OCI-LY7 (cell line): ENCODE measurements around the gene SLC12A3. TPM values are rescaled to one million over a fixed set of nuclear protein-coding genes. Genes with fewer than 3 reads are reported as not detected.
"Not testable (repeated sequence)": the region's sequence is repeated elsewhere in the genome, so short reads cannot be mapped to it uniquely, and the experiment has no call there.

Source experiments
- BruUV-seq: library from RNA; stranded (reverse); fragments of 400-500 nt; replicated peaks from 2 replicates; lab custom pipeline; 2021; lab: Mats Ljungman, UMichigan
- CTCF ChIA-PET: fragments of 300-600 bp; sonication (Branson Sonifier 250); formaldehyde crosslinking; loops from one replicate; lab custom pipeline; 2022; ENCODE audit warnings: antibody characterized with exemption; ENCODE audit not compliant: unreplicated experiment; lab: Charles Lee
- POLR2A ChIA-PET: fragments of 300-600 bp; sonication (Branson Sonifier 250); formaldehyde crosslinking; loops from one replicate; lab custom pipeline; 2022; ENCODE audit warnings: antibody characterized with exemption; lab: Charles Lee
- DNase-seq: peaks from one replicate; pipeline ENCODE4 v3.0.0-alpha.2; 2015; ENCODE audit warnings: low spot score
- H2AFZ ChIP-seq: fragments of 200-600 bp; sonication (generic), shearing (Covaris generic); 2 replicates; pipeline ENCODE4 v1.6.1; 2014; ENCODE audit warnings: mild to moderate bottlenecking, antibody characterized with exemption, low read length, moderate library complexity
- H3K27ac ChIP-seq: fragments of 200-600 bp; sonication (generic); 2 replicates; pipeline ENCODE4 v1.5.1; 2014; ENCODE audit warnings: mixed run types, low read depth, mild to moderate bottlenecking, moderate library complexity, low read length, inconsistent platforms; ENCODE audit not compliant: poor library complexity, severe bottlenecking
- H3K36me3 ChIP-seq: fragments of 200-600 bp; sonication (generic); 2 replicates; pipeline ENCODE4 v1.6.1; 2014; ENCODE audit warnings: mild to moderate bottlenecking, antibody characterized with exemption, low read length, moderate library complexity, mixed read lengths; ENCODE audit not compliant: insufficient read depth
- H3K4me1 ChIP-seq: fragments of 200-600 bp; sonication (generic); 2 replicates; pipeline ENCODE4 v1.5.1; 2014; ENCODE audit warnings: mild to moderate bottlenecking, low read length; ENCODE audit not compliant: insufficient read depth, poor library complexity, severe bottlenecking
- H3K4me2 ChIP-seq: fragments of 200-600 bp; sonication (generic); 2 replicates; pipeline ENCODE4 v1.6.1; 2014; ENCODE audit warnings: mild to moderate bottlenecking, low read length
- H3K4me3 ChIP-seq: fragments of 200-600 bp; sonication (generic); 2 replicates; pipeline ENCODE4 v1.5.1; 2014; ENCODE audit warnings: mild to moderate bottlenecking, low read depth, low read length; ENCODE audit not compliant: poor library complexity, severe bottlenecking
- H3K79me2 ChIP-seq: fragments of 200-600 bp; sonication (generic); 2 replicates; pipeline ENCODE4 v1.6.1; 2016; ENCODE audit warnings: low read depth, mild to moderate bottlenecking, low read length, moderate library complexity, mixed read lengths; ENCODE audit not compliant: insufficient read depth
- H3K9me2 ChIP-seq: fragments of 200-600 bp; sonication (generic); 2 replicates; pipeline ENCODE4 v1.6.1; 2016; ENCODE audit warnings: mild to moderate bottlenecking, low read length, mixed read lengths; ENCODE audit not compliant: insufficient read depth
- H3K9me3 ChIP-seq: fragments of 200-600 bp; sonication (generic); 2 replicates; pipeline ENCODE4 v1.6.1; 2014; ENCODE audit warnings: mild to moderate bottlenecking, mixed run types, low read length, mixed read lengths
- H4K20me1 ChIP-seq: fragments of 200-600 bp; sonication (generic); 2 replicates; pipeline ENCODE4 v1.6.1; 2014; ENCODE audit warnings: mild to moderate bottlenecking, antibody characterized with exemption, low read length, moderate library complexity, mixed read lengths; ENCODE audit not compliant: insufficient read depth
- CTCF ChIP-seq: fragments of 200-600 bp; sonication (generic); conservative IDR thresholded peaks from 2 replicates; pipeline ENCODE4 v1.5.1; 2014; ENCODE audit warnings: mild to moderate bottlenecking, antibody characterized with exemption, low read length, moderate library complexity, mixed read lengths
- EZH2phosphoT487 ChIP-seq: fragments of 200-600 bp; sonication (generic); IDR thresholded peaks from 2 replicates; pipeline ENCODE4 v1.6.1; 2018; ENCODE audit warnings: low read depth, borderline replicate concordance, mild to moderate bottlenecking, mixed run types, antibody characterized with exemption, low read length, moderate library complexity, mixed read lengths
- intact Hi-C: fragments of 100-400 bp; cut with micrococcal nuclease; formaldehyde crosslinking; loops from one replicate; pipeline ENCODE4 v1.10.0; 2022; ENCODE audit not compliant: unreplicated experiment
- total RNA-seq, 2 experiments: library from RNA; depleted of rRNA in 1 of 2; stranded (reverse); fragments of >200 nt in 1 of 2; shearing (Covaris generic) in 1 of 2; gene quantifications; 2 replicates each; pipeline ENCODE4 v1.2.3, GENCODE V29; 2014 to 2022

Gene SLC12A3
- total RNA-seq, 2 experiments from 2014 or later: 0.25 to 0.88 TPM

DNA sequence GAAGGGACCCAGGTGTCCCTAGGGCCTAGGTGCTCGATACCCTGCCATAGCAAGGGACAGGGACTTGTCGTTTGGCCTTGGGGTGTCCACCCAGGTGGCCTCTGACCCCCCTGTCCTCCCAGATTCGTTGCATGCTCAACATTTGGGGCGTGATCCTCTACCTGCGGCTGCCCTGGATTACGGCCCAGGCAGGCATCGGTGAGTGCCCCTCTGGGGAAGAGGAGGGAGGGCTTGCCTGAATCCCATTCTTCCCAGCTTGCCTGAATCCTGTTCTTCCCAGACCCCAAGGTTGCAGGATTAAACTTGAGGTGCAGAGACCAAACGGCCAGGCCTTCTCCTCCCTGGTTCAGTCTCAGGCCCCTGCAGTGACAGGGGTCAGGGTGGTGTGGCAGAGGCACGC, 3.2 kb downstream of the SLC12A3 start:
- H3K9me2 ChIP-seq: no peaks in the 10 kb centered on the region
- H3K27ac ChIP-seq: no peak overlapping the region
- CTCF ChIA-PET: interaction anchor here (0.7 to 1.7 kb wide), 9 partner anchors 11 to 105 kb away, joined by 3 to 12 read pairs (median 3); partner anchors contain the start of gene HERPUD1
- H3K79me2 ChIP-seq: no peaks in the 10 kb centered on the region
- no peaks in the 10 kb centered on the region for H4K20me1 ChIP-seq
- H3K36me3 ChIP-seq: no peaks in the 10 kb centered on the region
- H3K9me3 ChIP-seq: no peaks in the 10 kb centered on the region
- intact Hi-C loops: no loop called here
- TF ChIP-seq CTCF (no peak), EZH2phosphoT487 (no peak)
- no peak overlapping the region for H3K4me3 ChIP-seq
- no TSS peak for BruUV-seq
- no peak overlapping the region for H2AFZ ChIP-seq
- peaks cover 34% of the 10 kb centered on the region for H3K4me1 ChIP-seq
- no peak for DNase-seq
- no peak overlapping the region for H3K4me2 ChIP-seq
- POLR2A ChIA-PET: interaction anchor here (0.6 to 3.9 kb wide), 7 partner anchors 12 to 84 kb away, joined by 3 to 20 read pairs (median 3); no protein-coding TSS in a partner anchor

DNA sequence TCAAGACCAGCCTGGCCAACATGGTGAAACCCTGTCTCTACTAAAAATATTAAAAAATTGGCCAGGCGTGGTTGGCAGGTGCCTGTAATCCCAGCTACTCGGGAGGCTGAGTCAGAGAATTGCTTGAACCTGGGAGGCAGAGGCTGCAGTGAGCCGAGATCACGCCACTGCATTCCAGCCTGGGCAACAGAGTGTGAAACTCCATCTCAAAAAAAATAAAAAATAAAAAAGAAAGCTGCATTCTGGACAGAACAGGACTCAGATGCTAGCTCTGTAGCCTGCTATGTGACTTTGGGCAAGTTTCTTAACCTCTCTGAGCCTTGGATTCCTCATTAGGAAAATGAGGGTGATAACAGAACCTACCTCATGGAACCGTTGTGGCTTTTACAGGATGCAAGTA, 3.8 kb downstream of the SLC12A3 start:
- DNase-seq, H2AFZ ChIP-seq, H3K9me3 ChIP-seq, H4K20me1 ChIP-seq, H3K9me2 ChIP-seq, H3K4me3 ChIP-seq, H3K27ac ChIP-seq, intact Hi-C loops, BruUV-seq, H3K79me2 ChIP-seq, H3K4me2 ChIP-seq, H3K36me3 ChIP-seq: not testable (repeated sequence)
- POLR2A ChIA-PET: interaction anchor here (0.6 to 3.9 kb wide), 7 partner anchors 11 to 135 kb away, joined by 3 to 20 read pairs (median 3); no protein-coding TSS in a partner anchor
- H3K4me1 ChIP-seq: peaks cover 33% of the 10 kb centered on the region
- CTCF ChIA-PET: interaction anchor here (1.1 to 1.7 kb wide), 4 partner anchors 8 to 83 kb away, joined by 4 to 12 read pairs (median 5); partner anchors contain the start of gene HERPUD1

DNA sequence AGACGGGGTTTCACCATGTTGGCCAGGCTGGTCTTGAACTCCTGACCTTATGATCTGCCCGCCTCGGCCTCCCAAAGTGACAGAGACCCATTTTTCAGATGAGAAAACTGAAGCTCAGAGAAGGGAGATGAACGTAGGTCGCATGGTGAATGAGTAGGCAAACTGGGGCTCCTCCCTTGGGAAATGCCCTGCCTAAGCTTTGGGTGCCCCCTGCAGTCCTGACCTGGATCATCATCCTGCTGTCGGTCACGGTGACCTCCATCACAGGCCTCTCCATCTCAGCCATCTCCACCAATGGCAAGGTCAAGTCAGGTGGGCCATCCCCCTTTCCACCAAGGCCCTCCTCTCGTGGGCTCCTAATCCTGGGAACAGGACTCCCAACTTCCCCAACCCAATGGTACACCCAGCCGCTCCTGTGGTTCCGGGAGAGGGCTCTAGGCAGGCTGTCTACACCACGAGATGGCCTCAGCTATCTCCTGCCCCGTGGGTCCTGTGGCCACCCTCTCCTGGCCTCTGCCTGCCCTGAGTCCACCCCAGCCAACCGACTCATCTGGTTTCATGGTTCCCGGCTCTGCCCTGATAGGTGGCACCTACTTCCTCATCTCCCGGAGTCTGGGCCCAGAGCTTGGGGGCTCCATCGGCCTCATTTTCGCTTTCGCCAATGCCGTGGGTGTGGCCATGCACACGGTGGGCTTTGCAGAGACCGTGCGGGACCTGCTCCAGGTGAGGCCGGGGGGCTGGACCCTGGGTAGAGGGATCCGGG, 4.7 kb downstream of the SLC12A3 start:
- DNase-seq: peak; percentile 74
- intact Hi-C loops: no loop called here
- no peaks in the 10 kb centered on the region for H3K9me2 ChIP-seq

More for the DNA sequence above, 4.7 kb downstream of the SLC12A3 start:
- Histone ChIP-seq H2AFZ (peak overlapping the region; percentile 70; the same call in 1 of the 2 replicates), H4K20me1 (no peaks in the 10 kb centered on the region), H3K27ac (no peak overlapping the region), H3K4me2 (peak overlapping the region; percentile 33), H3K4me3 (peak overlapping the region; percentile 17), H3K4me1 (peaks cover 33% of the 10 kb centered on the region), H3K36me3 (no peaks in the 10 kb centered on the region), H3K79me2 (no peaks in the 10 kb centered on the region), H3K9me3 (no peaks in the 10 kb centered on the region)
- no peak for TF ChIP-seq EZH2phosphoT487
- TF ChIP-seq CTCF: peak; percentile 68
- ChIA-PET POLR2A (interaction anchor here (0.6 to 3.9 kb wide), 4 partner anchors 16 to 83 kb away, joined by 3 to 20 read pairs (median 5); no protein-coding TSS in a partner anchor), CTCF (interaction anchor here (0.7 to 1.7 kb wide), 4 partner anchors 9 to 61 kb away, joined by 3 to 6 read pairs (median 4); partner anchors contain the start of gene HERPUD1)
- no TSS peak for BruUV-seq
